Measurements from ENCODE around the gene TNNI2.

DNA sequence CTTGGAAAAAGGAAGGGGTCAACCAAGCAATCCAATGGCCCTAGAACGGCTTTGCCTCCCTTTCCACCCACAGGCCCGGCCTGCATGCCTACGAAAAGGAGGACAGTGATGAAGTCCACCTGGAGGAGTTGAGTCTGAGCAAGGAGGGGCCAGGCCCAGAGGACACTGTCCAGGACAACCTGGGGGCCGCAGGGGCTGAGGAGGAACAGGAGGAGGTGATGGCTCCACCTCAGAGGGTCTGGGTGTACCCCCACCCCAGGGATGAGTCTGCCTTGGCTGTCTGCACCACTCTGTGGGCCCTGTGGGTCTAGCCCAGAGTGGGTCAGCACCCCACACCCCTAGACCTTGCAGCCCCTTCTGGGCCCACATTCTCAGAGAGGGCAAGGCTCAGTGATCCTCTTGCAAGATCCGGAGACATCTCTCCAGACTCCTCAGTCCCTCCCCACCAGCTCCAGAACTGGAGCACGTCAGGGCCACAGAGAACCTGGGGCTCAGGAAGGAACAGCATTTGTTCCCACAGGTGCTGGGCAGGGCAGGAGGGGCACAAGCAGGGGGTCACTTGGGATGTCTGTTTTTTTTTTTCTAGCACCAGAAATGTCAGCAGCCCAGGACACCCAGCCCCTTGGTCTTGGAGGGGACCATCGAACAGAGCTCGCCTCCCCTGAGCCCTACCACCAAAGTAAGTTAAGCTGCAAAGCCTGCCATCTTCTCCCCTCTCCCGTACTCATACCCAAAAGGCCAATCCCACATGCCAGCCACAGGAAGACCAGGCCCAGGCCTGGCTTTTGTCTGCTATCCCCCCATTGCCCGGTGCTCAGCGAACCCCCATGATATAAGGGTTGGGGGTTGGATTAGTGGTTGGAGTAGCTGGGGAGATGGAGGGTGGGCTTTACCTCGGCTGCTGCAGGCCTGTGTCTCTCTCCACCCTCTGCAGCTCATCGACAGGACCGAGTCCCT, 44.8 kb downstream of the TNNI2 start:
- TF ChIP-seq EP300 (conservative IDR thresholded peaks at IDR 0.05; ENCODE audit: poor library complexity, severe bottlenecking) (no peak), EZH2 (IDR thresholded peaks at IDR 0.05; ENCODE audit: borderline replicate concordance, insufficient read depth, low read length, poor library complexity, severe bottlenecking) (no peak), POLR2AphosphoS5 (IDR thresholded peaks at IDR 0.05) (no peak), RAD21 (conservative IDR thresholded peaks at IDR 0.05) (no peak), TAF1 (IDR thresholded peaks at IDR 0.05; ENCODE audit: low read depth) (no peak)
- TF ChIP-seq, protein P1, sequence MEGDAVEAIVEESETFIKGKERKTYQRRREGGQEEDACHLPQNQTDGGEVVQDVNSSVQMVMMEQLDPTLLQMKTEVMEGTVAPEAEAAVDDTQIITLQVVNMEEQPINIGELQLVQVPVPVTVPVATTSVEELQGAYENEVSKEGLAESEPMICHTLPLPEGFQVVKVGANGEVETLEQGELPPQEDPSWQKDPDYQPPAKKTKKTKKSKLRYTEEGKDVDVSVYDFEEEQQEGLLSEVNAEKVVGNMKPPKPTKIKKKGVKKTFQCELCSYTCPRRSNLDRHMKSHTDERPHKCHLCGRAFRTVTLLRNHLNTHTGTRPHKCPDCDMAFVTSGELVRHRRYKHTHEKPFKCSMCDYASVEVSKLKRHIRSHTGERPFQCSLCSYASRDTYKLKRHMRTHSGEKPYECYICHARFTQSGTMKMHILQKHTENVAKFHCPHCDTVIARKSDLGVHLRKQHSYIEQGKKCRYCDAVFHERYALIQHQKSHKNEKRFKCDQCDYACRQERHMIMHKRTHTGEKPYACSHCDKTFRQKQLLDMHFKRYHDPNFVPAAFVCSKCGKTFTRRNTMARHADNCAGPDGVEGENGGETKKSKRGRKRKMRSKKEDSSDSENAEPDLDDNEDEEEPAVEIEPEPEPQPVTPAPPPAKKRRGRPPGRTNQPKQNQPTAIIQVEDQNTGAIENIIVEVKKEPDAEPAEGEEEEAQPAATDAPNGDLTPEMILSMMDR (IDR thresholded peaks at IDR 0.05; ENCODE audit: poor library complexity, severe bottlenecking) = no peak
- TF ChIP-seq, protein P2, sequence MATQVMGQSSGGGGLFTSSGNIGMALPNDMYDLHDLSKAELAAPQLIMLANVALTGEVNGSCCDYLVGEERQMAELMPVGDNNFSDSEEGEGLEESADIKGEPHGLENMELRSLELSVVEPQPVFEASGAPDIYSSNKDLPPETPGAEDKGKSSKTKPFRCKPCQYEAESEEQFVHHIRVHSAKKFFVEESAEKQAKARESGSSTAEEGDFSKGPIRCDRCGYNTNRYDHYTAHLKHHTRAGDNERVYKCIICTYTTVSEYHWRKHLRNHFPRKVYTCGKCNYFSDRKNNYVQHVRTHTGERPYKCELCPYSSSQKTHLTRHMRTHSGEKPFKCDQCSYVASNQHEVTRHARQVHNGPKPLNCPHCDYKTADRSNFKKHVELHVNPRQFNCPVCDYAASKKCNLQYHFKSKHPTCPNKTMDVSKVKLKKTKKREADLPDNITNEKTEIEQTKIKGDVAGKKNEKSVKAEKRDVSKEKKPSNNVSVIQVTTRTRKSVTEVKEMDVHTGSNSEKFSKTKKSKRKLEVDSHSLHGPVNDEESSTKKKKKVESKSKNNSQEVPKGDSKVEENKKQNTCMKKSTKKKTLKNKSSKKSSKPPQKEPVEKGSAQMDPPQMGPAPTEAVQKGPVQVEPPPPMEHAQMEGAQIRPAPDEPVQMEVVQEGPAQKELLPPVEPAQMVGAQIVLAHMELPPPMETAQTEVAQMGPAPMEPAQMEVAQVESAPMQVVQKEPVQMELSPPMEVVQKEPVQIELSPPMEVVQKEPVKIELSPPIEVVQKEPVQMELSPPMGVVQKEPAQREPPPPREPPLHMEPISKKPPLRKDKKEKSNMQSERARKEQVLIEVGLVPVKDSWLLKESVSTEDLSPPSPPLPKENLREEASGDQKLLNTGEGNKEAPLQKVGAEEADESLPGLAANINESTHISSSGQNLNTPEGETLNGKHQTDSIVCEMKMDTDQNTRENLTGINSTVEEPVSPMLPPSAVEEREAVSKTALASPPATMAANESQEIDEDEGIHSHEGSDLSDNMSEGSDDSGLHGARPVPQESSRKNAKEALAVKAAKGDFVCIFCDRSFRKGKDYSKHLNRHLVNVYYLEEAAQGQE (IDR thresholded peaks at IDR 0.05; ENCODE audit: borderline replicate concordance) = no peak
